Stimulated activated naive B cell treated with anti-CD40 and anti-IgM and Interleukin-4, amounts not matched to agents 10 μg/mL and 1 μg/mL and 100 μg/mL, for 72 hours (primary cell): ENCODE measurements around the gene PLXNC1.

Source experiments
- ATAC-seq, 2 donors: fragments of 150-1000 bp; cut with Tn5 transposase; replicated peaks; 2 replicates each; pipeline ENCODE4 v1.10.0; 2021; ENCODE audit warnings: moderate library complexity in 1 of 2
- DNase-seq: peaks from one replicate; pipeline ENCODE4 v3.0.0; 2021
- H3K27ac Mint-ChIP-seq: one replicate; pipeline ENCODE4 v1.8.0; 2022; ENCODE audit warnings: mild to moderate bottlenecking, mixed read lengths
- H3K27me3 Mint-ChIP-seq, 2 donors: one replicate each; pipeline ENCODE4 v1.8.0; 2022; ENCODE audit warnings: mixed read lengths in 2 of 2
- H3K36me3 Mint-ChIP-seq, 2 donors: one replicate each; pipeline ENCODE4 v1.8.0; 2022; ENCODE audit warnings: mixed read lengths in 2 of 2, mild to moderate bottlenecking in 1 of 2
- H3K4me1 Mint-ChIP-seq, 2 donors: one replicate each; pipeline ENCODE4 v1.8.0; 2022; ENCODE audit warnings: mixed read lengths in 2 of 2, mild to moderate bottlenecking in 1 of 2
- H3K4me3 Mint-ChIP-seq, 2 donors: one replicate each; pipeline ENCODE4 v1.8.0; 2022; ENCODE audit warnings: mild to moderate bottlenecking in 2 of 2, mixed read lengths in 2 of 2, moderate library complexity in 1 of 2
- H3K9me3 Mint-ChIP-seq, 2 donors: one replicate each; pipeline ENCODE4 v1.8.0; 2022; ENCODE audit warnings: mixed read lengths in 2 of 2, mild to moderate bottlenecking in 1 of 2

PLXNC1 gene

GRCh38 chr12:94282675-94283074, 134.3 kb downstream of the PLXNC1 start:
- Mint-ChIP-seq H3K4me3 (no peak overlapping the region), H3K9me3 (no peaks in the 10 kb centered on the region), H3K27me3 (no peaks in the 10 kb centered on the region), H3K27ac (peak overlapping the region; percentile 87), H3K4me1 (peaks cover 24 to 50% of the 10 kb centered on the region in 2 donors), H3K36me3 (peaks cover 64 to 83% of the 10 kb centered on the region in 2 donors)
- ATAC-seq = no peak
- no peak for DNase-seq

- Mint-ChIP-seq H3K4me1 (peaks cover 26 to 54% of the 10 kb centered on the region in 2 donors), H3K36me3 (peaks cover 65 to 82% of the 10 kb centered on the region in 2 donors), H3K9me3 (no peaks in the 10 kb centered on the region), H3K27me3 (no peaks in the 10 kb centered on the region), H3K4me3 (no peak overlapping the region), H3K27ac (no peak overlapping the region)
- DNase-seq (no peak), ATAC-seq (no peak)
Observed at GRCh38 chr12:94284046-94284445, 135.7 kb downstream of the PLXNC1 start.

- H3K9me3 Mint-ChIP-seq = no peaks in the 10 kb centered on the region
- no peaks in the 10 kb centered on the region for H3K27me3 Mint-ChIP-seq
- ATAC-seq (no peak), DNase-seq (no peak)
- H3K4me3 Mint-ChIP-seq = no peak overlapping the region
- peaks cover 25 to 51% of the 10 kb centered on the region in 2 donors for H3K4me1 Mint-ChIP-seq
- no peak overlapping the region for H3K27ac Mint-ChIP-seq
- H3K36me3 Mint-ChIP-seq = peaks cover 65 to 85% of the 10 kb centered on the region in 2 donors
Observed at GRCh38 chr12:94284859-94285258, 136.5 kb downstream of the PLXNC1 start.

GRCh38 chr12:94285943-94286582, 137.7 kb downstream of the PLXNC1 start:
- no peaks in the 10 kb centered on the region for H3K9me3 Mint-ChIP-seq
- peak overlapping the region; percentile 66 for H3K27ac Mint-ChIP-seq
- ATAC-seq (no peak), DNase-seq (no peak)
- H3K4me1 Mint-ChIP-seq = peaks cover 22 to 43% of the 10 kb centered on the region in 2 donors
- no peaks in the 10 kb centered on the region for H3K27me3 Mint-ChIP-seq
- H3K36me3 Mint-ChIP-seq = peaks cover 60 to 85% of the 10 kb centered on the region in 2 donors
- H3K4me3 Mint-ChIP-seq = no peak overlapping the region

GRCh38 chr12:94286583-94287244, 138.3 kb downstream of the PLXNC1 start:
- Mint-ChIP-seq H3K4me1 (peaks cover 22 to 46% of the 10 kb centered on the region in 2 donors), H3K27me3 (no peaks in the 10 kb centered on the region), H3K9me3 (no peaks in the 10 kb centered on the region), H3K4me3 (no peak overlapping the region), H3K36me3 (peaks cover 63 to 87% of the 10 kb centered on the region in 2 donors), H3K27ac (no peak overlapping the region)
- ATAC-seq = no peak
- no peak for DNase-seq

GRCh38 chr12:94287245-94287628, 138.9 kb downstream of the PLXNC1 start:
- H3K4me3 Mint-ChIP-seq = no peak overlapping the region
- H3K27me3 Mint-ChIP-seq = no peaks in the 10 kb centered on the region
- H3K27ac Mint-ChIP-seq = no peak overlapping the region
- peaks cover 62 to 86% of the 10 kb centered on the region in 2 donors for H3K36me3 Mint-ChIP-seq
- no peaks in the 10 kb centered on the region for H3K9me3 Mint-ChIP-seq
- peaks cover 21 to 46% of the 10 kb centered on the region in 2 donors for H3K4me1 Mint-ChIP-seq
- DNase-seq (no peak), ATAC-seq (peak in 1 of 2 donors; percentile 25)

GRCh38 chr12:94289461-94290312, 141.3 kb downstream of the PLXNC1 start:
- Mint-ChIP-seq H3K4me3 (no peak overlapping the region), H3K27me3 (no peaks in the 10 kb centered on the region), H3K9me3 (no peaks in the 10 kb centered on the region), H3K4me1 (peaks cover 14 to 46% of the 10 kb centered on the region in 2 donors), H3K27ac (peak overlapping the region; percentile 51), H3K36me3 (peaks cover 56 to 80% of the 10 kb centered on the region in 2 donors)
- ATAC-seq = no peak
- DNase-seq = no peak

- DNase-seq (no peak), ATAC-seq (no peak)
- Mint-ChIP-seq H3K27ac (peak overlapping the region; percentile 51), H3K27me3 (no peaks in the 10 kb centered on the region), H3K36me3 (peaks cover 56 to 80% of the 10 kb centered on the region in 2 donors), H3K4me1 (peaks cover 13 to 45% of the 10 kb centered on the region in 2 donors), H3K9me3 (no peaks in the 10 kb centered on the region), H3K4me3 (no peak overlapping the region)
Observed at GRCh38 chr12:94290353-94290752, 142.0 kb downstream of the PLXNC1 start.

GRCh38 chr12:94297096-94297699, 148.8 kb downstream of the PLXNC1 start:
- peaks cover 60 to 75% of the 10 kb centered on the region in 2 donors for H3K36me3 Mint-ChIP-seq
- DNase-seq (no peak), ATAC-seq (peak; percentile 91 to 92)
- H3K4me3 Mint-ChIP-seq = peak overlapping the region; percentile 25 to 40
- H3K27ac Mint-ChIP-seq = peak overlapping the region; percentile 93
- H3K4me1 Mint-ChIP-seq = peaks cover 46 to 59% of the 10 kb centered on the region in 2 donors
- peaks cover 10 to 11% of the 10 kb centered on the region in 2 donors for H3K9me3 Mint-ChIP-seq
- no peaks in the 10 kb centered on the region for H3K27me3 Mint-ChIP-seq

- Mint-ChIP-seq H3K27ac (peak overlapping the region; percentile 62), H3K9me3 (peaks cover 10 to 11% of the 10 kb centered on the region in 2 donors), H3K4me3 (no peak overlapping the region), H3K27me3 (no peaks in the 10 kb centered on the region), H3K4me1 (peaks cover 47 to 59% of the 10 kb centered on the region in 2 donors), H3K36me3 (peaks cover 64 to 78% of the 10 kb centered on the region in 2 donors)
- ATAC-seq (no peak), DNase-seq (no peak)
Observed at GRCh38 chr12:94297876-94298505, 149.6 kb downstream of the PLXNC1 start.

- Mint-ChIP-seq H3K36me3 (peaks cover 62 to 71% of the 10 kb centered on the region in 2 donors), H3K4me1 (peaks cover 46 to 54% of the 10 kb centered on the region in 2 donors), H3K9me3 (peaks cover 10 to 11% of the 10 kb centered on the region in 2 donors), H3K4me3 (no peak overlapping the region), H3K27me3 (no peaks in the 10 kb centered on the region), H3K27ac (no peak overlapping the region)
- no peak for DNase-seq
- ATAC-seq = no peak
Observed at GRCh38 chr12:94299846-94300245, 151.5 kb downstream of the PLXNC1 start.

GRCh38 chr12:94304012-94304411, 155.6 kb downstream of the PLXNC1 start:
- ATAC-seq (no peak), DNase-seq (no peak)
- Mint-ChIP-seq H3K36me3 (peaks cover 46 to 61% of the 10 kb centered on the region in 2 donors), H3K4me3 (no peak overlapping the region), H3K4me1 (peaks cover 36 to 49% of the 10 kb centered on the region in 2 donors), H3K27me3 (no peaks in the 10 kb centered on the region), H3K27ac (no peak overlapping the region), H3K9me3 (peaks cover 0 to 2% of the 10 kb centered on the region in 2 donors)

GRCh38 chr12:94304566-94305061, 156.2 kb downstream of the PLXNC1 start:
- H3K27me3 Mint-ChIP-seq = no peaks in the 10 kb centered on the region
- peaks cover 0 to 2% of the 10 kb centered on the region in 2 donors for H3K9me3 Mint-ChIP-seq
- peak overlapping the region; percentile 80 for H3K27ac Mint-ChIP-seq
- H3K4me3 Mint-ChIP-seq = peak overlapping the region; percentile 6 to 29
- H3K36me3 Mint-ChIP-seq = peaks cover 43 to 58% of the 10 kb centered on the region in 2 donors
- DNase-seq = no peak
- H3K4me1 Mint-ChIP-seq = peaks cover 33 to 46% of the 10 kb centered on the region in 2 donors
- ATAC-seq = no peak
